Measurements from ENCODE around the gene PTPRN2.

DNA sequence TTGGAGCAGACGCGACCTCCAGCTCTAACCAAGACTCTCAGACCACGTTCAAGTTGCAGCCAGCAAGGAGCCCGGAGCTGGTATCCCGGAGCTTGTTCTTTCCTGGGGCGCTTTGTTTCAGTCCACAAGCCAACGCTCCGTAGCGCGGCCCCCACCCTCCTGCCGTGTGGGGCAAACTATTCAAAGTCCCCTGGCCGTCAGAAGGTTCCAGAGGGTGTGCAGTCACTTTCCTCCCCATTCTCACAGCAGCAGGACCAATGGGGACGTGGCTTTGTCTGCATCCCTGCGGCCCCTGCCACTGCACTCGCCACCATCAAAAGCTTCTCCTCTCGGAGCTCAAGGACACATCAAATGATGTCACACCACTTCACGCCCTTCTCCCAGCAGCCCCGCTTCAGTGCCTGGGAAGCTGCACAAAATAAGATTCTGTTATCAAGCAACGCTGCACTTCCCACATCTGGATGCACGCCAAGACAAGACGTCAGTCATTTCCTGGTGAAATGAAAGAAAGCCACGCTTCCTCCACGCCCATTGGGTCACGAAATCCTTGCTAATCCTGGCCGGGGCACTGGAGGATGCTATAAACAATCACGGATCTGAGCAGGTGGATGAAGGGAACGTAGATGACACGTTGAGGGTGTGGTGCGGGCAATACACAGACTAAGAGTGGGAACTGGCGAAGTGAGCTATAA, 348.2 kb downstream of the PTPRN2 start:
- TF ChIP-seq, protein P1, sequence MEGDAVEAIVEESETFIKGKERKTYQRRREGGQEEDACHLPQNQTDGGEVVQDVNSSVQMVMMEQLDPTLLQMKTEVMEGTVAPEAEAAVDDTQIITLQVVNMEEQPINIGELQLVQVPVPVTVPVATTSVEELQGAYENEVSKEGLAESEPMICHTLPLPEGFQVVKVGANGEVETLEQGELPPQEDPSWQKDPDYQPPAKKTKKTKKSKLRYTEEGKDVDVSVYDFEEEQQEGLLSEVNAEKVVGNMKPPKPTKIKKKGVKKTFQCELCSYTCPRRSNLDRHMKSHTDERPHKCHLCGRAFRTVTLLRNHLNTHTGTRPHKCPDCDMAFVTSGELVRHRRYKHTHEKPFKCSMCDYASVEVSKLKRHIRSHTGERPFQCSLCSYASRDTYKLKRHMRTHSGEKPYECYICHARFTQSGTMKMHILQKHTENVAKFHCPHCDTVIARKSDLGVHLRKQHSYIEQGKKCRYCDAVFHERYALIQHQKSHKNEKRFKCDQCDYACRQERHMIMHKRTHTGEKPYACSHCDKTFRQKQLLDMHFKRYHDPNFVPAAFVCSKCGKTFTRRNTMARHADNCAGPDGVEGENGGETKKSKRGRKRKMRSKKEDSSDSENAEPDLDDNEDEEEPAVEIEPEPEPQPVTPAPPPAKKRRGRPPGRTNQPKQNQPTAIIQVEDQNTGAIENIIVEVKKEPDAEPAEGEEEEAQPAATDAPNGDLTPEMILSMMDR (IDR thresholded peaks at IDR 0.05): no peak
- no peak for TF ChIP-seq ZFX (IDR thresholded peaks at IDR 0.05; ENCODE audit: borderline replicate concordance)
